ENCODE measurements around the gene MT1G.
"Not testable (repeated sequence)": the region's sequence is repeated elsewhere in the genome, so short reads cannot be mapped to it uniquely, and the experiment has no call there.

Gene MT1G

GRCh38 chr16:56621665-56622445, 46.0 kb downstream of the MT1G start:
- not testable (repeated sequence) for DNase-seq

- no peak for DNase-seq
These were observed 47.4 kb downstream of the MT1G start for GRCh38 chr16:56620339-56620897.

DNA sequence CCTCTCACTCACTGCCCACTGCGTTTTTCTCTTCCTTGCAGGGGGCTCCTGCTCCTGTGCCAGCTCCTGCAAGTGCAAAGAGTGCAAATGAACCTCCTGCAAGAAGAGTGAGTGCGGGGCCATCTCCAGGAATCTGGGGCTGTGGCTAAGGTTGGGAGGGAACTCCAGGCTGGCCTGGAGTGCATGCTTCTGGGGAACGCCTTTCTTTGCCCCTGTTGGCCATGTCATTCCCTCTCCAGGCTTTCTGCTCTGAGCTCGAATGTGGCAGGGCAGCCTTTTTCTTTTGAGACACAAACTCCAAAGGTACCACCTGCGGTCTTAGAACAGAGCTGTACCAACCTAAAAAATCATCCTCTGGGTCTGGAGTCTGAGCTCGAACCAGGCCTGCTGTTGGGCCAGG, 49.7 kb downstream of the MT1G start:
- no peak for DNase-seq

DNA sequence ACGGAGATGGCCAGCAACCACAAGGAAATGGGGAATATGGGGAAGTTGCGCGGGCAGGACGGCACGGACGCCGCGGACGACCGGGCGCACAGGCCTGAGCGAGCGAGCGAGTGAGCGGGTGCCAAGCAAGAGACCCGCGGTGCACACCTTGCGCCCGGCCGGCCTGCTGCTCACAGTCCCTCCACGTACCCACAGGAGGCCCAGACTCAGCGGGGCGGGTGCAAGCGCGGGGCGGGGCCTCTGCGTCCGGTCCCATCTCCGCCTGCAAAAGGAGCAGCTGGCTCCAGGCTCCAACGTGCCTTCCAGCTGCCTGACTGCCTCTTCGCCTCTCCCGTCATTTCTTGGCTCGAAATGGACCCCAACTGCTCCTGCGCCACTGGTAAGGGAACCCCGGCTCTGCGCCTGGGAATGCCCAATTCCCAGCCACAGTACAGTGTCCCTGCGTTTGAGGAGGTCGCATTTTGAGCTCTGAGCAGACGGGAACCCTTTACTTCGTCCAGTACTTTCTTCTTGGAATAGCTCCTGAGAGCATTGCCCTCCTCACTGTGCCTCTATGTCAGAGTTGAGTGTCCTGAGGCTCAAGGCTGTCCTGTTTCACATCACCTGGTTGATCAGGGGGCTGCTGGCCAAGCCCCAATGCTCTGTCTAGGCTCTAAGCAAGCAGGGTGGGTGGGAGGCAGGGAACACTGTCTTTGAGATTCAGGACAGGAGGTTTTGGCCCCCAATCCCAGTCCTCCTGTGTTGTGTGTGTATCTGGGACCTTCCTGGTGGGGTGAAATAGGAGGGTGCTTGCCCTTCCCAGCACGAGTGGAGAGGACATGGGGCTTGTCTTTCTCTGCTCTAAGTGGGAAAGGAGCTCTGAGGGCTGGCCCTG, 50.4 kb downstream of the MT1G start:
- DNase-seq, result peak in 25 of 51 donors; percentile 17 to 83 (median 48)
